Activated CD4-positive, alpha-beta T cell treated with anti-CD3 and anti-CD28 coated beads for 48 hours (primary cell): ENCODE results near the gene CCDC78.
A peak's percentile ranks its signal among the peaks of the same experiment; 100 is the strongest.

Experiments used
- DNase-seq: peaks from one replicate; pipeline ENCODE4 v3.0.0-alpha.2; 2020

CCDC78 gene

DNA sequence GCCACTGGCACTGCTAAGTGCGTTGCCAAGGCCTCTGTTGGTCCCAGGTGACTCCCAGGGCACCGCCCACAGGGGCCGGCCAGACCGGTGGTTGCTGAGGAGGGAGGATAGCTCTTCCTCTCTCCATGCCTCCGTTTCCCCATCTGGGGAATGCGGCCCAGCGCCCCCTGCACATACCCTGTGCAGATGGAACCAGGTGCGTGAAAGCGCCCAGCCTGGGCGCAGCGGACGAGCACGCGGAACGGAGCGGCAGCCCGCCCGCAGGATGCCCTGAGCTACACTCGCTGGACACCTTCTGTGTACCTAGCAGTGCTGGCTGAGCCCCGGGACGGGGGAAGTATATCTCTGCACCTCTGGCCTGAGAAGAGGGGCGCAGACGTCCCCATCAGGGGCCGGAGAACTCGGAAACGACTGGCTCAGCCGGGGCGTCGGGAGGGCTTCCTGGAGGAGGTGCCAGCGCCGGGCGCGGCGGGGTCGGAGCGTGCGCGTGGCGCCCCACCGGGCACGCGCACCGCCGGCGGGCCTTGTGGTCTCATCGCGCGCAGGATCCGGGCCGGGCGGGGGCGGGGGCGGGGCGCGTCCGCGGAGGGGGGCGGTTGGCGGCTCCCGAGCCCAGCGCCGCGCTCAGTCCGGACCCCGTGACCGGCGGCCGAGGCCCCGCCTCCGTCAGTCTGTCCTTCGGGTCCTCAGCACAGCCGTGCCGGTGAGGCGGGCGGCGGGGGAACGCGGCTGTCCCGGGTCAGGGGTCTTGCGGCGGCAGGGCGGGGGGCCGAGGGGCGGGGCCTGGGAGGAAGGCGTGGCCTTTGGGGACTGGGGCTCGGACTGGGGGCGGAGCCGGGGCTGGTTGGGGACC is at the start of gene CCDC78, which contains the start of gene HAGHL:
Gene CCDC78 (minus strand): TSS at position 6 of the 853 bp plus-strand sequence. CDS start 76 bp downstream, outside the sequence.
Gene HAGHL (plus strand): TSS at position 669 of the 853 bp plus-strand sequence. CDS start 404 bp downstream, outside the sequence.
- peak; percentile 66 for DNase-seq

- no peak for DNase-seq
These were observed 49.1 kb upstream of the CCDC78 start for GRCh38 chr16:775236-775796.

DNA sequence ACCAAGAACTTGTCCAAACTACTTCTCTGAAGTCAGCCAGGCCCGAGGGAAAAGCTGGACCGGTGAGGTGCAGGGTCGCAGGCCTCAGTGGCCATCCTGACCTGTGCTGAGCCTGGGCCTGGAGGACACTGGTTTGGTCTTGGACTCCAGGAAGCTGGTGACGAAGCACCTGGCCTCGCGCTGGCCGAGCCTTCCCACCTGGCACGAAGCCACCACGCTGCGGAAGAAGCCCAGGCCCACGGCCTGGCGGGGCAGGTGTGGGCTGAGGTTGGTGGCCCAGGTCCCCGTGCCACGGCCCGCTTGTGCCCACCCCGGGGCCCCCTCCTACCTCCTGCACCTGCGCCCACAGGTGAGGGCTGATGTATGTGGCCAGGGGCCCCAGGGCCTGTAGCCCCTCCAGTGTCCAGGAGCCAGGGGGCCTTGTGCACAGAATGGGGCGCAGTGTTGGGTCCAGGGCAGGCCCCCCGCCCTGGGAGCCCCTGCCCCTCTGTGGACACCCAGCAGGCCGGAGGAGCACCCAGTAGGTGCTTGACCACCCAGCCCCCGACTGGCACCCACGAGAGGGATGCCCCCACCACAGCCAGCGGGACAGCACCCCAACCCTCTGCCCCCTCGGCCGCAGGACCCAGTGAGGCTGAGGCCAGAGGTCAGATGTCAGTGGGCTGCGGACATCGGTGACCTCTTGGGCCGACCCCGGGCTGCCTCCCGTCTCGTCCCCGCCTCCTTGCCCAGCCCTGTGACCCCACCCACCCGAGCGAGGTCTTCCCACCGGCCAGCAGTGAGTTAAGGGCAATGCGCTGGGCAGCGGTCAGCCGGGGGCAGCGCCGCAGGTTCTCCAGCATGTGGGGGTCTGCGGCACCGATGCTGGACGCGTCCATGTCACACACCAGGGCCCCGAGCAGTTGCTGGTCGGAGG is 48.1 kb upstream of the CCDC78 start:
- DNase-seq, result no peak

DNA sequence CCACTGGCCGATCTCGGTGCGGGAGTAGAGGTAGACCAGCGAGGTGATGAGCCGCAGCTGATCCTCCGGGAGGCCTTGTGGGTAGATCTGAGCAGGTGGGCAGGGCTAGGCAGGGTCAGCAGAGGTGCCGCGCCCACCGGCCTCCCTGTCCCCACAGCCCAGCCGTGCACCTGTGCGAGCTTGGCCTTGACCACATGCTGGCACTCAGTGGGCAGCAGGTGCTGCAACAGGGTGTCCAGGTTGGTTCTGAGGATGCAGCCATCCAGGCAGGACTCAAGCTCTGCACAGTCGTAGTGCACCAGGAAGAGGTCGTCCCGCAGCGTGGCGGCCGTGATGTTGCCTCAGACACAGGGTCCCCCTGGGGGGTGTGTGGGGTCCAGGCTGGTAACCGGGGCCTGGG is 46.7 kb upstream of the CCDC78 start:
- DNase-seq, result no peak

DNA sequence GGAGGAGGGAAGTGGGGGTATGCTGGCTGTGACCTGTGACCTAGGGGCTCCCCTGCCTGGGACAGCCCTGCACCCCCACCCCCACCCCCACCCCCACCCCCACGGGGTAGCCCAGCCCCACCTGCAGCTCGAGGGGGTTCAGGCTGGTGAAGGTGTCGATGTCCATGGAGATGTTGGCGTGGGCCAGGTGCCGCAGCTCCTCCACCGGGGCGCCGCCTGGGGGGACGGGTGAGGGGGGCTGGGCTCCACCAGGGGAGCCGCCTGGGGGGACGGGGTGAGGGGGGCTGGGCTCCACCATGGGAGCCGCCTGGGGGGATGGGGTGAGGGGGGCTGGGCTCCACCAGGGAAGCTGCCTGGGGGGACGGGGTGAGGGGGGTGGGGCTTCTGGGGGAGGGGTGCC is 44.2 kb upstream of the CCDC78 start:
- DNase-seq, result no peak

DNA sequence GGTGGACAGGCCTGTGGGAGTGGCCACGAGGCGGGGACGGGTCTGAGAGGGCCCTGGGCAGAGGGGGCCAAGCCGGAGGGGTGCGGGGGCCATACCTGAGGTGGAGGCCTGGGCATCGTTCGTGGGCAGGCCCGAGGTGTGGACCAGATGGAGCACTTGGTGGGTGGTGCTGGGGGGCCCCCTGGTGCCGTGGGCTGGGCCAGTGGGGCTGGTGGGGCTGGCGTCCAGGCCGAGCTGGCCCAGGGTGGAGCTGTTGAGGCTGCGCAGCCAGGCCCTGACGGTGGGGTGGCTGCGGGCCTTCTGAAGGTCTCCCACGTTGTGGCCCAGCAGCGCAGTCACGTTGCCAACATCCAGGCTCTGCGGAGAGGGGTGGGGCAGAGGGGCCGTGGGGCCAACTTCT is 43.7 kb upstream of the CCDC78 start:
- no peak for DNase-seq

- DNase-seq, result no peak
These were observed 43.0 kb upstream of the CCDC78 start for GRCh38 chr16:769184-769784.

DNA sequence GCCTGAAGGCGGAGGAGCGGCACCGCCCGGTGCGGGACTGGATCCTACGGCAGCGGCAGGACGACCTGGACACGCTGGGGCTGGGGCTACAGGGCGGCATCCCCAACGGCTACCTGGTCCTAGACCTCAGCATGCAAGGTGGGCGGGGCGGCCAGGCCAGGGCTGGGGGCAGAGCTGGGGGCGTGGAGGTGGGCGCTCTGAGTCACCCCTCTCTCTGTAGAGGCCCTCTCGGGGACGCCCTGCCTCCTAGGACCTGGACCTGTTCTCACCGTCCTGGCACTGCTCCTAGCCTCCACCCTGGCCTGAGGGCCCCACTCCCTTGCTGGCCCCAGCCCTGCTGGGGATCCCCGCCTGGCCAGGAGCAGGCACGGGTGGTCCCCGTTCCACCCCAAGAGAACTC is 42.2 kb upstream of the CCDC78 start:
- DNase-seq, result no peak

DNA sequence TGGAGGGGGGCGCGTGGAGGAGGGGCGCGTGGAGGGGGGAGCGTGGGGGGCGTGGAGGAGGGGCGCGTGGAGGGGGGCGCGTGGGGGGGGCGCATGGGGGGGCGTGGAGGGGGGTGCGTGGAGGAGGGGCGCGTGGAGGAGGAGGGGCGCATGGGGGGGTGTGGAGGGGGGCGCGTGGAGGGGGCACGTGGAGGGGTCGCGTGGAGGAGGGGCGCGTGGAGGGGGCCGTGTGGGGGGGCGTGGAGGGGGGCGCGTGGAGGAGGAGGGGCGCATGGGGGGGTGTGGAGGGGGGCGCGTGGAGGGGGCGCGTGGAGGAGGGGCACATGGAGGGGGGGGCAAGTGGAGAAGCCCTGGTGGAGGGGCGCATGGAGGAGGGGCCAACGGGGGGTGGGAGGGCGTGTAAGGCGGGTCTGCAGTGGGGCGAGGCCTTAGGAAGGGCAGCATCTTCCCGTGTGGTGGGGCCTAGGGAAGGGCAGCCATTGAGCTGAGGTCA is 41.5 kb upstream of the CCDC78 start:
- DNase-seq, result no peak

GRCh38 chr16:766820-767640 is 40.8 kb upstream of the CCDC78 start:
- no peak for DNase-seq

DNA sequence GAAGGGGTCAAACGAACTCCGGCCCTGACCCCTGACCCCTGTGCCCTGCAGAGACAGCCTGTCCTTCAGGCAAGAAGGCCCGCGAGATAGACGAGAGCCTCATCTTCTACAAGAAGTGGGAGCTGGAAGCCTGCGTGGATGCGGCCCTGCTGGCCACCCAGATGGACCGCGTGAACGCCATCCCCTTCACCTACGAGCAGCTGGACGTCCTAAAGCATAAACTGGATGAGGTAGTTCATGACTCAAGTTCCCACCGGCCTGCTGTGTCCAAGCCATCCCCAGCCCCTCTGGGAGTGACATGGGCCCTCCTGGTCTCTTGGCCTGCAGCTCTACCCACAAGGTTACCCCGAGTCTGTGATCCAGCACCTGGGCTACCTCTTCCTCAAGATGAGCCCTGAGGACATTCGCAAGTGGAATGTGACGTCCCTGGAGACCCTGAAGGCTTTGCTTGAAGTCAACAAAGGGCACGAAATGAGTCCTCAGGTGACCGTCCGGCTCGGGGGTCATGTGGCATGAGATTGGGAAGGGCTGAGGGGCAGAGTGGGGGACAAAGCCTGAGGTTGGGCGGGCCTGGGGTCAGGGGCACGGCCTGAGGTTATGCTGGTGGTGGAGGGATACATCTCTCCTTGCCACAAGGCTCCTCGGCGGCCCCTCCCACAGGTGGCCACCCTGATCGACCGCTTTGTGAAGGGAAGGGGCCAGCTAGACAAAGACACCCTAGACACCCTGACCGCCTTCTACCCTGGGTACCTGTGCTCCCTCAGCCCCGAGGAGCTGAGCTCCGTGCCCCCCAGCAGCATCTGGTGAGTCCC is 40.0 kb upstream of the CCDC78 start:
- DNase-seq, result no peak

- DNase-seq, result no peak
These were observed 39.2 kb upstream of the CCDC78 start for GRCh38 chr16:765488-765865.

DNA sequence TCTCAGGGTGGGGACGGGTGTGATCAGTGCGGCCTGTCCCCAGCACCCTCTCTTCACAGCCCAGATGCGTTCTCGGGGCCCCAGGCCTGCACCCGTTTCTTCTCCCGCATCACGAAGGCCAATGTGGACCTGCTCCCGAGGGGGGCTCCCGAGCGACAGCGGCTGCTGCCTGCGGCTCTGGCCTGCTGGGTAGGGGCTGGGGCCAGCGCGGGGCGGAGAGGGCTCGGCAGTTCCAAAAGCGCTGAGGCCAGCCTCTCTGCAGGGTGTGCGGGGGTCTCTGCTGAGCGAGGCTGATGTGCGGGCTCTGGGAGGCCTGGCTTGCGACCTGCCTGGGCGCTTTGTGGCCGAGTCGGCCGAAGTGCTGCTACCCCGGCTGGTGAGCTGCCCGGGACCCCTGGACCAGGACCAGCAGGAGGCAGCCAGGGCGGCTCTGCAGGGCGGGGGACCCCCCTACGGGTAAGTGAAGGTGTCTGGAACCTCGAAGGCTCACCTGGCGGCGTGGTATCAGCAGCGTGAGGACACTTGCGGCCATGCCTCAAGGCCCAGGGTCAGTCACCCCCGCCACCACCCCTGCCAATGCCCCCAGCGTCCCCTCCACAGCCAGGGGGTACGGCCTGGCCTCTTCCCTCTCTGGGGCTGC is 38.7 kb upstream of the CCDC78 start:
- DNase-seq, result no peak

- no peak for DNase-seq
These were observed 38.0 kb upstream of the CCDC78 start for GRCh38 chr16:764184-764750.

DNA sequence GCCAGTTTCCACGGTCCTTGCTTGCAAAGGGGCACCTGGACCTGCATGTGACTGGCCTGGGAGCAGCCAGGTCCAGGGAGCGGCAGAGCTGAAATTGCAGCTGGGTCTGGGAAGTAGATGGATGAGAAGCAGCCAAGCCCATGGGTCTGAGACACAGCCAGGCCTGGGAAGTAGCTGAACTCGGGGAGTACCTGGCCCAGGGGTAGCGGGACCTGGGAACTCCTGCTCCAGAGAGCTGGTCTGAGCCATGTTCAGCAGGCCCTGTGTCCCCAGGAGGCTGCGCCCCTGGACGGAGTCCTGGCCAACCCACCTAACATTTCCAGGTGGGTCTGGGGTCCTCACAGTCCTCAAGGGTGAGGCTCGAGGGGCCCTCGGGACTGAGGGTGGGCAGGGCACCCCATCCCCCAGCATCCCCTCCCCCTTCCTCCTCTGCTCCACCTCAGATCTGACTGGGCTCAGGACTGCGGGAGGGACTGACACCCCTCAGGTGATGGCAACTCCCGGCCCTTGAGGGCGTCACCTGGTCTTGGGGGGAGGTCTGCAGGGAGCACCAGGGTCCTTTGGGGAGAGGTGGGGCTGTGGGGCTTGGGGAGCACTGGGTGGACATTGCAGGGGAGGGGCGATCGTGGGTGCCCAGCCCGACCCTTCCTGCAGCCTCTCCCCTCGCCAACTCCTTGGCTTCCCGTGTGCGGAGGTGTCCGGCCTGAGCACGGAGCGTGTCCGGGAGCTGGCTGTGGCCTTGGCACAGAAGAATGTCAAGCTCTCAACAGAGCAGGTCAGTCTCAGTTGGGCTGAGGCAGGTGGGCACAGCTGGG is 37.3 kb upstream of the CCDC78 start:
- DNase-seq, result no peak

GRCh38 chr16:762595-763268 is 36.5 kb upstream of the CCDC78 start:
- no peak for DNase-seq

DNA sequence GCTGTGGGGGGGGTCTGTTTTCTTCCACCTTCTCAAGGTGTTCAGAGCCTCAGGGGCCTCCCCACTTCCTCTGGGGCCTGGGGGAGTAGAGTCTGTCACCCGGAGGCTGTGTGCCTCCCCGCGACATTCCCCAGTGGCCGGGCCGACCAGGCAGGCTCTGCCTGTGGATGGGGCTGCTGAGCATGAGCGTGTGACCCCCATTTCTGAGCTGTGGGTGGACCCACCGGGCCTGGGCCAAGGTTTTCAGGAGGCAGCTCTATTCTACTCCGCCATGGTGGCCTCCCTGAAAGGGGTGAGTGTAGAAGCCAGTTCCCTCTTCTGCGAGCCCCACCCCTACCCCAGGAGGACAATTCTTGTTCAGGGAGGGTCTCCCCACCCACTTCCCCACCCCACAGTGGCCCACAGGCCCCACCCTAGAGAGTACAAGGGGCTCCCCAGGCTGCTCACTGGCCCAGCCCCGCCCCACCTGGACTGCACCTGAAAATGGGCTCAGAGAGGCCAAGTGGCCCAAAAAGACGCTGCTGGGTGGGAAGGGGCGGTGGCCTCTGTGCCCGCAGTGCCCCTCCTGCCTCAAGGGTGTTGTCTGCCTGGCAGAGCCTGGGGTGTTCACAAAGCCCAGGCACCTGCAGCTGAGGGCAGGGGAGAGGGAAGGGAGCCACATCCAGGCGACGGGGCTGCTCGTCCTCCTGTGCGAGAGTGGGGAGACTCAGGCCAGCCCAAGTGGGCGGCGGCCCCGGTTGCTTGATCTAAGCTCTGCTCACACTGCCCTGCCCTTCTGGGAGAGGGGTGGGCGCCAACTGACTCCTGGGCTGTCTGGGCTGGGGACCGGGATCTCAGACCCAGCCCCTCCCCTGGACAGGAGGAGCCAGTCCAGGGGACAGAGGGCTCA is 35.6 kb upstream of the CCDC78 start:
- no peak for DNase-seq
